A549 (cell line): ENCODE data around the gene RRP15. TPM values are rescaled to one million over a fixed set of nuclear protein-coding genes. Genes with fewer than 3 reads are reported as not detected.

Source experiments
- ATAC-seq, 2 experiments: fragments of 200-7000 bp in 1 of 2; fragments of >200 bp in 1 of 2; cut with Nextera tagmentation in 1 of 2; cut with Tn5 transposase in 1 of 2; 3 replicates each; pipeline versions ENCODE4 v1.8.0 to v1.9.1; 2018 to 2020; ENCODE audit warnings: mild to moderate bottlenecking in 1 of 2, moderate library complexity in 1 of 2
- CTCF ChIA-PET: fragments of 300-600 bp; sonication (Branson Sonifier 250); formaldehyde crosslinking; extraction: SDS; loops from one replicate; lab custom pipeline; 2021; ENCODE audit warnings: antibody characterized with exemption, inconsistent platforms; lab: Yijun Ruan, JAX
- POLR2A ChIA-PET: fragments of 350-600 bp; formaldehyde crosslinking; extraction: SDS; loops from one replicate; lab custom pipeline; 2021; ENCODE audit warnings: antibody characterized with exemption, inconsistent platforms; lab: Yijun Ruan, JAX
- DNase-seq, 2 experiments: peaks; one replicate each; pipeline versions ENCODE4 v3.0.0 to v3.0.0-alpha.2; 2011 to 2016; ENCODE audit warnings: low read depth in 1 of 2, low spot score in 1 of 2
- FAIRE-seq: peaks from 2 replicates; lab custom pipeline; 2011; peaks lifted over from hg19 to GRCh38; lab: Jason Lieb, UNC
- H3K27ac ChIP-seq, 2 experiments: fragments of >200 bp; sonication (Bioruptor Twin); formaldehyde crosslinking; 3 replicates each; pipeline ENCODE4 v1.5.1; 2016 to 2017
- H3K4me1 ChIP-seq: fragments of >200 bp; sonication (Bioruptor Twin); formaldehyde crosslinking; 3 replicates; pipeline ENCODE4 v1.6.1; 2016
- H3K4me2 ChIP-seq: fragments of >200 bp; sonication (Bioruptor Twin); formaldehyde crosslinking; 3 replicates; pipeline ENCODE4 v1.6.1; 2016
- H3K4me3 ChIP-seq: fragments of >200 bp; sonication (Bioruptor Twin); formaldehyde crosslinking; 3 replicates; pipeline ENCODE4 v1.5.1; 2016
- H3K9me3 ChIP-seq: fragments of >200 bp; sonication (Bioruptor Twin); formaldehyde crosslinking; 3 replicates; pipeline ENCODE4 v1.6.1; 2016
- CBX2 ChIP-seq: fragments of 200-600 bp; sonication (generic); IDR thresholded peaks from 2 replicates; pipeline ENCODE4 v1.6.1; 2016; ENCODE audit warnings: low read depth, mild to moderate bottlenecking, borderline replicate concordance
- CBX8 ChIP-seq: fragments of 200-600 bp; sonication (generic); IDR thresholded peaks from 2 replicates; pipeline ENCODE4 v1.6.1; 2016
- CTCF ChIP-seq: fragments of >200 bp; sonication (Bioruptor Twin); formaldehyde crosslinking; IDR thresholded peaks from 3 replicates; pipeline ENCODE4 v1.5.1; 2016
- EHF ChIP-seq: fragments of 250-450 bp; sonication (Bioruptor Pico); IDR thresholded peaks from 2 replicates; pipeline ENCODE4 v1.5.0; 2020; ENCODE audit warnings: mild to moderate bottlenecking
- FOSL2 ChIP-seq, 2 experiments: fragments of 450-650 bp in 1 of 2; fragments of >200 bp in 1 of 2; sonication (Bioruptor Twin) in 1 of 2; formaldehyde crosslinking; IDR thresholded peaks; 2 replicates each; pipeline versions ENCODE4 v1.5.0 to v1.6.1; 2016 to 2020; ENCODE audit warnings: mild to moderate bottlenecking in 1 of 2, moderate library complexity in 1 of 2
- GATA3 ChIP-seq: IDR thresholded peaks from 2 replicates; pipeline ENCODE4 v1.6.1; 2012; ENCODE audit warnings: borderline replicate concordance
- HOXA7 ChIP-seq: fragments of 250-450 bp; sonication (Bioruptor Pico); IDR thresholded peaks from 2 replicates; pipeline ENCODE4 v1.5.0; 2020; ENCODE audit warnings: mild to moderate bottlenecking, moderate library complexity
- JUNB ChIP-seq: fragments of >200 bp; sonication (Bioruptor Twin); formaldehyde crosslinking; IDR thresholded peaks from 2 replicates; pipeline ENCODE4 v1.6.1; 2016
- KDM1A ChIP-seq: fragments of 200-600 bp; sonication (generic); IDR thresholded peaks from 2 replicates; pipeline ENCODE4 v1.6.1; 2016; ENCODE audit warnings: low read depth, mild to moderate bottlenecking
- KDM5A ChIP-seq: fragments of 200-600 bp; sonication (generic); IDR thresholded peaks from 2 replicates; pipeline ENCODE4 v1.6.1; 2016; ENCODE audit warnings: antibody characterized with exemption, mild to moderate bottlenecking
- MAFK ChIP-seq: fragments of 450-650 bp; IDR thresholded peaks from 2 replicates; pipeline ENCODE4 v1.6.1; 2014; ENCODE audit not compliant: partially characterized antibody
- MYC ChIP-seq: IDR thresholded peaks from 2 replicates; pipeline ENCODE4 v1.6.1; 2012; ENCODE audit warnings: mild to moderate bottlenecking, inconsistent platforms, low read length, improper control_type of control experiment, borderline replicate concordance
- NFE2L2 ChIP-seq: fragments of 150-350 bp; conservative IDR thresholded peaks from 2 replicates; pipeline ENCODE4 v1.6.1; 2014; ENCODE audit warnings: low read length
- RAD21 ChIP-seq, 2 experiments: fragments of >200 bp in 1 of 2; sonication (Bioruptor Twin) in 1 of 2; formaldehyde crosslinking in 1 of 2; IDR thresholded peaks in 1 of 2; conservative IDR thresholded peaks in 1 of 2; 2 replicates in 1 of 2; 3 replicates in 1 of 2; pipeline ENCODE4 v1.6.1; 2012 to 2018; ENCODE audit warnings: inconsistent platforms in 1 of 2
- RCOR1 ChIP-seq: fragments of 150-350 bp; IDR thresholded peaks from 2 replicates; pipeline ENCODE4 v1.6.1; 2014; ENCODE audit warnings: antibody characterized with exemption, low read length, low read depth
- RNF2 ChIP-seq: fragments of 200-600 bp; sonication (generic); IDR thresholded peaks from 2 replicates; pipeline ENCODE4 v1.6.1; 2016; ENCODE audit warnings: low read depth, mild to moderate bottlenecking, antibody characterized with exemption, moderate library complexity, borderline replicate concordance
- TP53 ChIP-seq: fragments of 250-450 bp; sonication (Bioruptor Pico); IDR thresholded peaks from 2 replicates; pipeline ENCODE4 v1.5.0; 2021; ENCODE audit warnings: mild to moderate bottlenecking, moderate library complexity
- ZFP36 ChIP-seq: fragments of 450-650 bp; IDR thresholded peaks from 2 replicates; pipeline ENCODE4 v1.6.1; 2014; ENCODE audit warnings: borderline replicate concordance; ENCODE audit not compliant: partially characterized antibody
- ZNF302 ChIP-seq: fragments of 250-450 bp; sonication (Bioruptor Pico); IDR thresholded peaks from 2 replicates; pipeline ENCODE4 v1.9.0; 2021; ENCODE audit warnings: inconsistent platforms, mild to moderate bottlenecking, moderate library complexity
- WGBS: methylation state at CpG from one replicate; pipeline ENCODE4 v1.1.6; 2017; ENCODE audit errors: missing lambda C conversion rate; 5-methylcytosine and 5-hydroxymethylcytosine counted together
- polyA plus RNA-seq, 4 experiments: library from polyadenylated mRNA; depleted of rRNA in 3 of 4; stranded (reverse); fragments of >200 nt; fragmentation: RNase III in 1 of 4; extraction: RNeasy Plus Mini Kit Qiagen cat#74134 plus additional on column Dnase treatment in 1 of 4; gene quantifications; 2 replicates in 3 of 4; 3 replicates in 1 of 4; pipeline ENCODE4 v1.2.3, GENCODE V29; 2011 to 2017
- TF ChIP-seq, protein P1 (sequence below): IDR thresholded peaks from 2 replicates; pipeline ENCODE4 v1.6.1; 2012

The RRP15 gene
- polyA plus RNA-seq, 2 of the 4 experiments (the other 2 are of a cell fraction) = 15.6 to 19.5 TPM

DNA sequence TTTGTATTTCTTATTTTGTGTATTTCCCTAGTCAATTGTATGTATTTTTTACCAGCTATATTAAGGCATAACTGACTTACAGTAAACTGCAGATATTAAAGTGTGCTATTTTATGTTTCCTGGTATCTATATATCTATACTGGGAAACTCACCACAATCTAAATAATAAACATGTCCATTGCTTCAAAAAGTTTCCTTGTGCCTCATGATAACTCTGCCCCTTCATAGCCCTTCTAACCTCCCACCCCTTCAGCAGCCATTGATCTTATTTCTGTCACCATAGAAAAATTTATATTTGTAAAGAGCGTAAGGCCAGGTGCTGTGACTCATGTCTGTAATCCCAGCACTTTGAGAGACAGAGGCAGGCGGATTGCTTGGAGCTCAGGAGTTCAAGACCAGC is 9.3 kb upstream of the RRP15 start:
- POLR2A ChIA-PET = interaction anchor here (2.4 kb wide), 1 partner anchor 9 kb away, joined by 7 read pairs; the partner anchor contains the start of gene RRP15
- no peak overlapping the region for H3K4me3 ChIP-seq
- CTCF ChIA-PET = interaction anchor here (1.4 to 1.6 kb wide), 2 partner anchors 9 to 16 kb away, joined by 3 to 4 read pairs; partner anchors contain the start of gene RRP15
- no peak for FAIRE-seq
- no peak overlapping the region for H3K27ac ChIP-seq
- DNase-seq = no peak
- peaks cover 2% of the 10 kb centered on the region; the same call in 2 of the 3 replicates for H3K9me3 ChIP-seq
- no peaks in the 10 kb centered on the region for H3K4me1 ChIP-seq
- H3K4me2 ChIP-seq = no peak overlapping the region
- WGBS = 32% methylated on average over 2 of the region's 2 CpGs
- TF ChIP-seq, protein P1, sequence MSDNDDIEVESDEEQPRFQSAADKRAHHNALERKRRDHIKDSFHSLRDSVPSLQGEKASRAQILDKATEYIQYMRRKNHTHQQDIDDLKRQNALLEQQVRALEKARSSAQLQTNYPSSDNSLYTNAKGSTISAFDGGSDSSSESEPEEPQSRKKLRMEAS = no peak
- TF ChIP-seq ZFP36 = no peak
- TF ChIP-seq RNF2 = no peak
- TF ChIP-seq, all 56 proteins: peak for 0
- ATAC-seq = no peak

DNA sequence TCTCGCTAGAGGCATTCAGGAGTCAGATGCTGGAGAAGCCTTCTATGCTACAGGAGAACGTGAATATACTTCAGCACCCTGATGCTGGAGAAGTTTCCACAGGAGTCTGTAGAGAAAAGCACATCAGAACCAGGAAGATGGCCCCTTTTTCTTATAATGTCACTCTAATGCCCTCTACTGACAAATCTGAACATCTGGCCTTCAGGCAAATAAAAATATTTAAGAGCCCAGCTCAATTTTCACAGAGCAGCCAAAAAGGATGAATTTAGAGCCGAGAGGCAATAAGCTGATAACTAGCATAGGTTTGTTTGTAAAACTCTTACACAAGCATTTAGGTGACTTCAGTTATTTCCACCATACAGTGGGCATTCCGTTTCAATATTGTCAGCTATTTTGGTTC is 3.8 kb upstream of the RRP15 start:
- ChIA-PET POLR2A (no interaction called here), CTCF (interaction anchor here (1.1 kb wide), 1 partner anchor 23 kb away, joined by 3 read pairs; no protein-coding TSS in a partner anchor)
- peak in 1 of 2 experiments; percentile 20 for DNase-seq
- H3K4me1 ChIP-seq = peaks cover 5% of the 10 kb centered on the region; the same call in 1 of the 3 replicates
- no peak for FAIRE-seq
- peaks cover 11% of the 10 kb centered on the region for H3K9me3 ChIP-seq
- H3K4me3 ChIP-seq = no peak overlapping the region
- H3K27ac ChIP-seq = no peak overlapping the region
- WGBS = 28% methylated on average over 4 of the region's 4 CpGs
- no peak overlapping the region for H3K4me2 ChIP-seq
- TF ChIP-seq RAD21 (conservative IDR thresholded peaks at IDR 0.05 in 1 of 2, IDR thresholded peaks at IDR 0.05 in 1 of 2) (peak; percentile 31 to 37; a peak in 3 of 5 replicates), JUNB (no peak), EHF (CRISPR knock-in tag) (no peak), RCOR1 (no peak), MYC (no peak), NFE2L2 (no peak), CTCF (peak; percentile 17; the same call in 1 of the 3 replicates)
- no peak for ATAC-seq

- Histone ChIP-seq H3K4me1 (peaks cover 10% of the 10 kb centered on the region; the same call in 1 of the 3 replicates), H3K4me3 (peak overlapping the region; percentile 85), H3K4me2 (peak overlapping the region; percentile 91), H3K27ac (peak overlapping the region; percentile 86 to 97), H3K9me3 (peaks cover 11% of the 10 kb centered on the region)
- FAIRE-seq = no peak
- 41% methylated on average over 25 of the region's 26 CpGs for WGBS
- no peak; a peak in 2 of 6 replicates for ATAC-seq
- ChIA-PET POLR2A (interaction anchor here (0.5 to 1.6 kb wide), 6 partner anchors 9 to 67 kb away, joined by 3 to 10 read pairs (median 4); no protein-coding TSS in a partner anchor), CTCF (interaction anchor here (1.1 kb wide), 1 partner anchor 8 kb away, joined by 3 read pairs; no protein-coding TSS in a partner anchor)
- no peak for DNase-seq
- no peak for TF ChIP-seq GATA3
- TF ChIP-seq KDM1A = no peak
- no peak for TF ChIP-seq HOXA7 (CRISPR knock-in tag)
- TF ChIP-seq KDM5A = no peak
- no peak for TF ChIP-seq MAFK
- TF ChIP-seq CBX2 = no peak
- TF ChIP-seq CBX8 = no peak
- TF ChIP-seq ZNF302 (CRISPR knock-in tag) = no peak
- no peak for TF ChIP-seq EHF (CRISPR knock-in tag)
- TF ChIP-seq TP53 (CRISPR knock-in tag) = no peak
- no peak for TF ChIP-seq FOSL2 (IDR thresholded peaks at IDR 0.05)
- no peak for TF ChIP-seq FOSL2 (CRISPR knock-in tag; IDR thresholded peaks at IDR 0.05)
- TF ChIP-seq JUNB = no peak
- TF ChIP-seq, all 56 proteins: peak for 0
Measured at GRCh38 chr1:218284377-218284916, 646 bp upstream of the RRP15 start.
